Rectal smooth muscle tissue (tissue), 1 donor: Measurements from ENCODE around the gene OR1F1.

Experiments
- H3K27ac ChIP-seq: one replicate; pipeline ENCODE4 v1.7.0; 2013; ENCODE audit warnings: low read depth, low read length, inconsistent platforms
- H3K27me3 ChIP-seq: one replicate; pipeline ENCODE4 v1.7.0; 2013; ENCODE audit warnings: low read length; ENCODE audit not compliant: control insufficient read depth, insufficient read depth
- H3K36me3 ChIP-seq: one replicate; pipeline ENCODE4 v1.7.0; 2013; ENCODE audit warnings: low read length; ENCODE audit not compliant: control insufficient read depth, insufficient read depth
- H3K4me1 ChIP-seq: one replicate; pipeline ENCODE4 v1.7.0; 2013; ENCODE audit warnings: low read length; ENCODE audit not compliant: control insufficient read depth, insufficient read depth
- H3K4me3 ChIP-seq: one replicate; pipeline ENCODE4 v1.7.0; 2013; ENCODE audit warnings: low read length
- H3K9ac ChIP-seq: one replicate; pipeline ENCODE4 v1.7.0; 2013; ENCODE audit warnings: low read length

The OR1F1 gene

DNA sequence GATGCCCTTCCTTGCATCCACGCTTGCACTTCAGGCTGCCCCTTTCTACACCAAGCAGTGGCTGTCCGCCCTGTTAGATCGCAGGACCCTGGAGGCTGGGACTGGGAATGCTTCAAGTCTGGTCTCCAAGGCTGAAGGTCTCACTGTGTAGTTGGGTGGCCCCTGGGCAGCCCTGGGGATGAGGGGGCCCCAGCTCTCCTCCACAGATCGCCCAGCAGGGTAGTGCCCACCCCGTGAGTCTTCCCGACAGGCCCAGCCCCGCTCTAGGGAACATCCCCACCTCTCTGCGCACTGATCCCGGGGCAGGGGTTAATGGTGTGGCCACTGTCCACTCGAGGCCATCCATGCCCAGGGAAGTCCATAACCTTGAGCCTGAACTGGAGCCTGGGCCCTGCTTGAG, 42.9 kb upstream of the OR1F1 start:
- Histone ChIP-seq H3K27me3 (no peaks in the 10 kb centered on the region), H3K36me3 (peaks cover 11% of the 10 kb centered on the region), H3K4me3 (no peak overlapping the region), H3K4me1 (no peaks in the 10 kb centered on the region), H3K9ac (no peak overlapping the region), H3K27ac (no peak overlapping the region)

DNA sequence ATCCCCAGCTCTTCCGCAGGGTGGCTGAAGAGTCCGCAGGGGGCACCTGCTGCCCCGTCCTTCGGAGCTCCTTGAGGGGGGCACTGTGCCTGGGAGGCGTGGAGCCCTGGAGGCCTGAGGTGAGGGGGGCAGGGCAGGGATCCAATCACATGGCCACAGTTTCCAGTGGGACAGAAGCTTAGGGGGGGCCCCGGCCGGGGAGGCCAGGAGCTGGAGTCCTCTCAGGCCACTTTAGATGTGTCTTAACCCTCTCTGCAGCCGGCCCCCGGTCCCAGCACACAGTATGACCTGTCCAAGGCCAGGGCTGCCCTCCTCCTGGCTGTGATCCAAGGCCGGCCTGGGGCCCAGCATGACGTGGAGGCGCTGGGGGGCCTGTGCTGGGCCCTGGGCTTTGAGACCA, 42.3 kb upstream of the OR1F1 start:
- H3K27ac ChIP-seq = no peak overlapping the region
- no peak overlapping the region for H3K4me3 ChIP-seq
- H3K27me3 ChIP-seq = no peaks in the 10 kb centered on the region
- H3K36me3 ChIP-seq = peaks cover 11% of the 10 kb centered on the region
- H3K9ac ChIP-seq = no peak overlapping the region
- no peaks in the 10 kb centered on the region for H3K4me1 ChIP-seq

DNA sequence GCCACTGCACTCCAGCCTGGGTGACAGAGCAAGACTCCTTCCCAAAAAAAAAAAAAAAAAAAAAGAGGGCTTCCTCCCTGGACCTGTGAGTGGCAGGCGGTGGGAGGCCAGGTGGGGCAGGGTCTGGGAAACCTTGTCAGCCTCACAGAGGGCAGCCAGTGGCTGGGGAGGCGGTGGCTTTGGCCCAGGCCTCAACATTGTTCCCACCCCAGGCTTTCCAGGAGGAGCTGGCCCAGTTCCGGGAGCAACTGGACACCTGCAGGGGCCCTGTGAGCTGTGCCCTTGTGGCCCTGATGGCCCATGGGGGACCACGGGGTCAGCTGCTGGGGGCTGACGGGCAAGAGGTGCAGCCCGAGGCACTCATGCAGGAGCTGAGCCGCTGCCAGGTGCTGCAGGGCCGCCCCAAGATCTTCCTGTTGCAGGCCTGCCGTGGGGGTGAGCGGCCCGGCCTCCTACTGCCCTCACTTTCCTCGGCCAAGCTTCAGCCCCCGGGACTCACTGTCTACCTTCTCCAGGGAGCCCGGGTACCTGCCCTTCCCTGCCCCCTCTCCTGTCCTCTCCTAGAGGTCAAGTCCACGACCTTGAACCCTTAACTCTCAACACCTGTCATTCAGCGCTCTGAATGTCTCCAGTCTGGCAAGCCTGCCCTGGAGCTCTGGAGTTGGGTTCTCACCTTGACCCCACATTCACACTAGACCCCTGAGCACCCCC, 40.8 kb upstream of the OR1F1 start:
- no peak overlapping the region for H3K9ac ChIP-seq
- H3K4me1 ChIP-seq = no peaks in the 10 kb centered on the region
- H3K36me3 ChIP-seq = peaks cover 5% of the 10 kb centered on the region
- no peak overlapping the region for H3K27ac ChIP-seq
- H3K27me3 ChIP-seq = no peaks in the 10 kb centered on the region
- no peak overlapping the region for H3K4me3 ChIP-seq

DNA sequence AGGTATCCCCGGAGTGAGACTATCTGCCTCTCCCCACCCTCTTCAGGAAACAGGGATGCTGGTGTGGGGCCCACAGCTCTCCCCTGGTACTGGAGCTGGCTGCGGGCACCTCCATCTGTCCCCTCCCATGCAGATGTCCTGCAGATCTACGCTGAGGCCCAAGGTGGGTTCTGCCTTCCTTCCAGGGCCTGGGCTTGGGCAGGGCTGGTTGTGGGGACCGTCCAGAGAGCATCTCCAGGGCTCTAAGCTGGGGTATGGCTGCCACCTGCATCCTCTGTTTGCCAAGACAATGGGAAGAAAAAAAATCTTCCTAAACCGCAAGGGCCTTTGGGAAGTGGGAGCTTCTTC, 40.3 kb upstream of the OR1F1 start:
- no peak overlapping the region for H3K27ac ChIP-seq
- H3K9ac ChIP-seq = no peak overlapping the region
- no peaks in the 10 kb centered on the region for H3K27me3 ChIP-seq
- no peak overlapping the region for H3K4me3 ChIP-seq
- no peaks in the 10 kb centered on the region for H3K36me3 ChIP-seq
- H3K4me1 ChIP-seq = no peaks in the 10 kb centered on the region

DNA sequence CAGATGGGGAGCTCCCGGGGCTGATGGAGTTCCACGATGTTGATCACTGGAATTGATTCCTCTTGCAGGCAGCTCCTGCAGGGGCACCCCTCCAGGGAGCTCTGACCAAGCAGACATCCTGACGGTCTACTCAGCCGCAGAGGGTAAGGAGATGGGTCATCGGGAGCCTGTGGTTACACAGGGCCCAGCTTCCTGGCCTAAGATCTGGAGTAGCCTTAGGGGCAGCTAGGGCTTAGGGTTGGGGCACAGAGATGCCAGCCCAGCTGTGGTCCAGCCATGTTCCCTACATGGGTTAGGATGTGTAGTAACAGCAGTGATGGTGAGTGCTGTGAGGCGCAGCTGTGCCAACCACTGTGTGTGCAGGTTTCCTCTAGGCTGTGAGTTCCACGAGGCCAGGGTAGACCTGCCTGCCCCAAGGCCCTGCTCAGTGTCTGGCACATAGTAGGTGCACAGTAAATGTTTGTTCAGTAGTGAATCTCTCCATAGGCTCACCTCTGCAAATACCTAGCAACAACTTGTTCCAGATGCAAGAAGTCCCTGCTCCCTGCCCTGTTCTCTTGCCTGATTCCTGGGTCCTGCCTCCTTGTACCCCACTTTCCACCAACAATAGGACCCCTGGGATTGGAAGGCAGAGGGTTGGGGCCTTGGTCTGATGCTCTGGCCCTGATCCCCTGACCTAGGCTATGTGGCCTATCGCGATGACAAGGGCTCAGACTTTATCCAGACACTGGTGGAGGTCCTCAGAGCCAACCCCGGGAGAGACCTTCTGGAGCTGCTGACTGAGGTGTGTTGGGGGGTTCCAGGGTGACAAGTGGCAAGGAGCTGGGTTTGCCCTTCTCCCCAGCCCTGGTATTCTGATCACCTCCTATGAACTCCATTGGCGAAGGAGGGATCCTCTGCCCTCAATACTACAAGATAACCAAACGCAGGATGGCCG, 39.5 kb upstream of the OR1F1 start:
- H3K27ac ChIP-seq = no peak overlapping the region

DNA sequence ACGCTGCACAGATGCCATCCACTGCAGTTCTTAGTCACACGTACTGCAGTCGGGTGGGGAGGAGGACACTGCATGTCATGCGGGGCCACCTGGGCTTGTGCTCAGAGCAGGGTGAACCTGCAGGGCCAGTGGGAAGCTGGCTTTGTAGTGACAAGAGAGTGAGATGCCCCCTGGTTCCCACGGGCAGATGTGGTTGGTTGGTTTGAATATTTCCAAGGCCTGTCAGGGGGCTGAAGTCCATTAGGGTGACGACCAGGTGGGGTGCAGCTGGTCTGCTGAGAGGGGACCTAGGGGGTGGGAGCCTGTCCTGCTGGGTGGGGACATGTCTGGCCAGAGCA, 38.8 kb upstream of the OR1F1 start:
- Histone ChIP-seq H3K4me1 (no peaks in the 10 kb centered on the region), H3K4me3 (peak overlapping the region; percentile 60), H3K27ac (peak overlapping the region; percentile 51), H3K9ac (no peak overlapping the region), H3K36me3 (no peaks in the 10 kb centered on the region), H3K27me3 (no peaks in the 10 kb centered on the region)

More for the DNA sequence above, 39.5 kb upstream of the OR1F1 start:
- Histone ChIP-seq H3K9ac (no peak overlapping the region), H3K27me3 (no peaks in the 10 kb centered on the region), H3K36me3 (no peaks in the 10 kb centered on the region), H3K4me3 (no peak overlapping the region), H3K4me1 (no peaks in the 10 kb centered on the region)

DNA sequence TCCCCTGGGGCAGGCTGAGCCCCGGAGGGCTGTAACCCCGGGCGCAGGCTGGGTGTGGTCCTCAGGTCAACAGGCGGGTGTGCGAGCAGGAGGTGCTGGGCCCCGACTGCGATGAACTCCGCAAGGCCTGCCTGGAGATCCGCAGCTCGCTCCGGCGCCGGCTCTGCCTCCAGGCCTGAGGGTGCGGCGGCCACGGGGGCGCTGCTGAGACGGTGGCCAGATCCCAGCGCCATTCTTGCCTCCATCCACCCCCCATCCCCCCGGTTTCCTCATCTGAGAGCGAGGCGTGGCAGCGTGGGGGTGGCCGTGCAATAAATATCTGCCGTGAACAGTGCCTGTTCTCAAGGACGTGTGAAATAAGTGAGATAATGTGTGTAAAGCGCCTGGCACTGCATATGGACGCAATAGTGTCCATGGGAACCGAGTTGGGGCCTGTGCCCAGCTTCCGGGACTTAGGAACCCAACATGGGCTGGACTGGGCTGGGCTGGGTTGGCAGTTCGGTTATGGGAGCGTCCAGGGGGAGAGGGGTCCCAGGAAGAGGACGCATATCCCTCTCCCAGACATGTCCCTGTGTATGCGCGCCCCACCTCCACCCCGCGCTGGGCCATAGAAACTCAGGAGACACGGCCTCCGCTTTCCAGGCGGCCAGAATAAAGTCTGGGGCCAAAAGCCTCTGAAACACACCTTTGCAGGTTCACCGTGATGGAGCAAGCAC, 38.2 kb upstream of the OR1F1 start:
- Histone ChIP-seq H3K27ac (peak overlapping the region; percentile 51), H3K4me3 (peak overlapping the region; percentile 60), H3K27me3 (no peaks in the 10 kb centered on the region), H3K4me1 (no peaks in the 10 kb centered on the region), H3K36me3 (no peaks in the 10 kb centered on the region), H3K9ac (peak overlapping the region; percentile 6)

DNA sequence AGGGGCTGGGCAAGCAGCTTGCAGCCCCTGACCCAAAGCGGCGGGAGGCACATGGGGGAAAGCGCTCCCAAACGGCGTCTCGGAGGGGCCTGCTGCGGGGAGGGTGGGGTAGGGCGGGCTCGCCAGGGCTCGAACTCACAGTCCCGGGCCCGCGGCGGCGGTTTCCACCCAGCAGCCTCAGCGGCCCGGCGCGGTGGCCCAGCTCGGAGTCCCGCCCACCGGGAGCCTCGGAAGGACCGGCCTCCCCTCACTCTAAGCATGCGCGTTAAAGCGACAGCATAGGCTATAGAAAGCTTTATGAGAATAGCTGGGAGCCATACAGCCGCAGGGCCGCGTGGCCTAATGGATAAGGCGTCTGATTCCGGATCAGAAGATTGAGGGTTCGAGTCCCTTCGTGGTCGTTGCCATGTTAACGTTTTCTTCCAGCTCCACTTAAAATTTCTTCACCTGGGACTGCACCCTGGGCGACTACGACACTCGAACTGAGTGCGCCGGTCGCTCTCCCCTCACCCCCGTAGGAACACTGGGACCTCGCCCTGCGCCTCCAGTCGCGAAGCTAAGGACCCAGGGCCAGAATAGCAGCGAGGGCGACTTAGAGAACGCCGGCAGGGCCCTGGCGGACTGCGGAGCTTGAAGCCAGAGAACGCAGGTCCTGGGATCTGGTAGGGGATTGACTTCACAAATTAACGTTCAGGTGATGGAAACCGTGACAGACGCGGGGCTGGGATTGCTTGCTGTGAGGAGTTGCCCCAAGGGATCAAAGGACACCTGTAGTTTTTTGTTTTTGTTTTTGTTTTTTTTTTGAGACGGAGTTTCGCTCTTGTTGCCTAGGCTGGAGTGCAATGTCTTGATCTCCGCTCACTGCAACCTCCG, 37.4 kb upstream of the OR1F1 start:
- H3K4me3 ChIP-seq = peak overlapping the region; percentile 64
- H3K36me3 ChIP-seq = no peaks in the 10 kb centered on the region
- H3K27me3 ChIP-seq = no peaks in the 10 kb centered on the region
- peak overlapping the region; percentile 32 for H3K9ac ChIP-seq
- peak overlapping the region; percentile 60 for H3K27ac ChIP-seq
- no peaks in the 10 kb centered on the region for H3K4me1 ChIP-seq

DNA sequence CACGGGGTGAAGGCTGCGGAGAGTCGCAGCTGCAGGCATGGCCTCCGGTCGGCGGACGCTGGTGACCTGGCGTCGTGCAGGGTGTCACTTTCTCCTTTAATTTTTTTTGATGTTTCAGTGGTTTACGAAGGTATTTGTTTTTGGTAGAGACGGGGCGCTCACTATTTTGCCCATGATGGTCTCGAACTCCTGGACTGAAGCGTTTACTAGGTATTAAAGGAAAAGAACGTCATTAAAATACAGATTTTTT, 36.1 kb upstream of the OR1F1 start:
- Histone ChIP-seq H3K36me3 (no peaks in the 10 kb centered on the region), H3K4me3 (peak overlapping the region; percentile 70), H3K27ac (peak overlapping the region; percentile 64), H3K9ac (no peak overlapping the region), H3K4me1 (no peaks in the 10 kb centered on the region), H3K27me3 (no peaks in the 10 kb centered on the region)

DNA sequence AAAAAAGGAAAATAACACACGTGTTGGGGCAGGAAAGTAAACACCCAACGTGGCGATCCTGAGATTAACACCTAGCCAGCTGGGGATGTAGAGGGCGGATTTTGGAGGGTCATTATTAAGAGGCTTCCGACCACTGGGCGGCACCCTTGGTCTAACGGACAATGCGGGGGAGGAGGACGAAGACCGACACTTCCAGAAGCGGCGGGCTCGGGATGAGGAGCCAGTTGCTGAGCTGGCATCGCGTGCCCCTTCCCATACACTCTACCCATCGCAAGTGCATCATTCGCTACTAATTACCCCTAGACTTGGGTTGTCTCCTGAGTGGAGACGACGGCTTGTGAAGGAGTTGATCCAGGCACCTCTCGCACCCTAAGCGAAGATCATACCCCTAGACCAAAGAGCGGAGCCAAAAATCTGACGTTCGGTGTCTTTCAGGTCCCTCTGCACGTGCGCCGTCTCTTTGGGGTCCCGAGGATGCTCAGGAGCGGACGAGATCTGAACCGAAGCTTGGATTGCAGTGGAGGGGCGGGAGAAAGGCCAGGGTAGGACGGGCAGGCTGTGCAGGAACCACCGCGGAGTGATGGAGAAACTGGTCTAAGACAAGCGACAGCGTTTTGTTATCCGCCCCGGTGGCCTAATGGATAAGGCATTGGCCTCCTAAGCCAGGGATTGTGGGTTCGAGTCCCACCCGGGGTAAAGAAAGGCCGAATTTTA, 35.6 kb upstream of the OR1F1 start:
- peak overlapping the region; percentile 64 for H3K27ac ChIP-seq
- H3K27me3 ChIP-seq = no peaks in the 10 kb centered on the region
- H3K36me3 ChIP-seq = no peaks in the 10 kb centered on the region
- no peak overlapping the region for H3K9ac ChIP-seq
- peak overlapping the region; percentile 70 for H3K4me3 ChIP-seq
- no peaks in the 10 kb centered on the region for H3K4me1 ChIP-seq

DNA sequence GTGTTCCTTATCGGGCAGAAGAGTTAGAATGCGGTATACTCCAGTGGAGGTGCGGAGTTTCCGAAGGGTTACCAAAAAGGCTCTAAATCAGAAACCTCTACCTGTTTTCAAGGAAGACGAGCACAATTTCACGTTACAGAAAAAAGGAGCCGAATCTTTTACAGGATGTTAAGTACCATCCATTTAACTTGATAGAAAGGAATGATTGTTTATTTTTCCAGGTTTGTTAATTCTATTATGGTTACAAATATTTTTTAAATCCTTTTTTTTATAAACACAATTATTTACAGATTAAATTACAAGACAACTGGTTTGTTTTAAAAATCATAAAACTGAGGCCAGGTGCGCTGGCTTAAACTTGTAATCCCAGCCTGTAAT, 35.0 kb upstream of the OR1F1 start:
- Histone ChIP-seq H3K27ac (no peak overlapping the region), H3K9ac (no peak overlapping the region), H3K4me3 (no peak overlapping the region)

More for the DNA sequence above, 35.0 kb upstream of the OR1F1 start:
- Histone ChIP-seq H3K36me3 (no peaks in the 10 kb centered on the region), H3K4me1 (no peaks in the 10 kb centered on the region), H3K27me3 (no peaks in the 10 kb centered on the region)
